ENCODE measurements around the gene PGM1. TPM values are rescaled to one million over a fixed set of nuclear protein-coding genes. Genes with fewer than 3 reads are reported as not detected.

PGM1 gene
- polyA plus RNA-seq, 3 donors, result 8.2 to 39.8 (median 28.7) TPM

- H3K36me3 ChIP-seq (replicated peaks in 1 of 2; ENCODE audit: control insufficient read depth in 1 of 2, insufficient read depth in 2 of 2, low read length in 2 of 2), result no peaks in the 10 kb centered on the region
- TF ChIP-seq, protein P1, sequence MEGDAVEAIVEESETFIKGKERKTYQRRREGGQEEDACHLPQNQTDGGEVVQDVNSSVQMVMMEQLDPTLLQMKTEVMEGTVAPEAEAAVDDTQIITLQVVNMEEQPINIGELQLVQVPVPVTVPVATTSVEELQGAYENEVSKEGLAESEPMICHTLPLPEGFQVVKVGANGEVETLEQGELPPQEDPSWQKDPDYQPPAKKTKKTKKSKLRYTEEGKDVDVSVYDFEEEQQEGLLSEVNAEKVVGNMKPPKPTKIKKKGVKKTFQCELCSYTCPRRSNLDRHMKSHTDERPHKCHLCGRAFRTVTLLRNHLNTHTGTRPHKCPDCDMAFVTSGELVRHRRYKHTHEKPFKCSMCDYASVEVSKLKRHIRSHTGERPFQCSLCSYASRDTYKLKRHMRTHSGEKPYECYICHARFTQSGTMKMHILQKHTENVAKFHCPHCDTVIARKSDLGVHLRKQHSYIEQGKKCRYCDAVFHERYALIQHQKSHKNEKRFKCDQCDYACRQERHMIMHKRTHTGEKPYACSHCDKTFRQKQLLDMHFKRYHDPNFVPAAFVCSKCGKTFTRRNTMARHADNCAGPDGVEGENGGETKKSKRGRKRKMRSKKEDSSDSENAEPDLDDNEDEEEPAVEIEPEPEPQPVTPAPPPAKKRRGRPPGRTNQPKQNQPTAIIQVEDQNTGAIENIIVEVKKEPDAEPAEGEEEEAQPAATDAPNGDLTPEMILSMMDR (IDR thresholded peaks at IDR 0.05), result no peak
- DNase-seq, result no peak
- intact Hi-C loops (cut with micrococcal nuclease), result no loop called here
- 100% methylated on average over 2 of the region's 6 CpGs for WGBS (ENCODE audit: insufficient coverage)
- no peak overlapping the region for H2AFZ ChIP-seq (ENCODE audit: insufficient read depth, low read depth, low read length, poor library complexity, severe bottlenecking)
- Mint-ChIP-seq H3K27me3 (ENCODE audit: low read depth in 3 of 3) (peaks cover 0 to 2% (median 0%) of the 10 kb centered on the region in 3 donors), H3K27ac (peak overlapping the region in 1 of 7 donors; percentile 16), H3K36me3 (no peaks in the 10 kb centered on the region), H3K9me3 (peaks cover 0 to 7% (median 2%) of the 10 kb centered on the region in 7 donors), H3K4me1 (no peaks in the 10 kb centered on the region), H3K4me3 (no peak overlapping the region)
- H3K4me2 ChIP-seq (replicated peaks; ENCODE audit: extremely low read depth, low read length, poor library complexity, severe bottlenecking), result no peak overlapping the region
- H3K79me2 ChIP-seq (ENCODE audit: insufficient read depth, low read length), result no peaks in the 10 kb centered on the region
- H3K4me3 ChIP-seq (replicated peaks in 1 of 3; ENCODE audit: low read depth in 2 of 3, low read length in 3 of 3), result no peak overlapping the region
- H4K20me1 ChIP-seq (ENCODE audit: insufficient read depth, low read length), result no peaks in the 10 kb centered on the region
- no peaks in the 10 kb centered on the region for H3K4me1 ChIP-seq (ENCODE audit: control insufficient read depth in 1 of 2, insufficient read depth in 2 of 2, low read length in 2 of 2)
- no peaks in the 10 kb centered on the region for H3K9me3 ChIP-seq (replicated peaks in 1 of 2; ENCODE audit: control insufficient read depth in 1 of 2, insufficient read depth in 1 of 2, low read length in 2 of 2)
- no peak overlapping the region for H3K27ac ChIP-seq (ENCODE audit: low read depth in 1 of 2, low read length in 2 of 2)
- no peak overlapping the region for H3K9ac ChIP-seq (ENCODE audit: insufficient read depth, low read length, poor library complexity, severe bottlenecking)
- no peaks in the 10 kb centered on the region for H3K27me3 ChIP-seq (ENCODE audit: control insufficient read depth in 2 of 2, insufficient read depth in 2 of 2, low read length in 2 of 2)
Observed at GRCh38 chr1:63674865-63675419, 81.7 kb downstream of the PGM1 start.

GRCh38 chr1:63675420-63675931, 82.3 kb downstream of the PGM1 start:
- Histone ChIP-seq H3K27ac (ENCODE audit: low read depth in 1 of 2, low read length in 2 of 2) (no peak overlapping the region), H3K9ac (ENCODE audit: insufficient read depth, low read length, poor library complexity, severe bottlenecking) (no peak overlapping the region), H3K4me2 (replicated peaks; ENCODE audit: extremely low read depth, low read length, poor library complexity, severe bottlenecking) (no peak overlapping the region), H3K27me3 (ENCODE audit: control insufficient read depth in 2 of 2, insufficient read depth in 2 of 2, low read length in 2 of 2) (no peaks in the 10 kb centered on the region), H3K4me3 (replicated peaks in 1 of 3; ENCODE audit: low read depth in 2 of 3, low read length in 3 of 3) (no peak overlapping the region), H3K36me3 (replicated peaks in 1 of 2; ENCODE audit: control insufficient read depth in 1 of 2, insufficient read depth in 2 of 2, low read length in 2 of 2) (no peaks in the 10 kb centered on the region), H3K4me1 (ENCODE audit: control insufficient read depth in 1 of 2, insufficient read depth in 2 of 2, low read length in 2 of 2) (no peaks in the 10 kb centered on the region), H3K79me2 (ENCODE audit: insufficient read depth, low read length) (no peaks in the 10 kb centered on the region), H3K9me3 (replicated peaks in 1 of 2; ENCODE audit: control insufficient read depth in 1 of 2, insufficient read depth in 1 of 2, low read length in 2 of 2) (no peaks in the 10 kb centered on the region), H2AFZ (ENCODE audit: insufficient read depth, low read depth, low read length, poor library complexity, severe bottlenecking) (no peak overlapping the region), H4K20me1 (ENCODE audit: insufficient read depth, low read length) (no peaks in the 10 kb centered on the region)
- intact Hi-C loops (cut with micrococcal nuclease), result no loop called here
- Mint-ChIP-seq H3K27me3 (ENCODE audit: low read depth in 3 of 3) (peaks cover 0 to 2% (median 0%) of the 10 kb centered on the region in 3 donors), H3K9me3 (peaks cover 0 to 7% (median 2%) of the 10 kb centered on the region in 7 donors), H3K27ac (no peak overlapping the region), H3K4me3 (no peak overlapping the region), H3K36me3 (no peaks in the 10 kb centered on the region), H3K4me1 (no peaks in the 10 kb centered on the region)
- TF ChIP-seq, protein P1 (IDR thresholded peaks at IDR 0.05), result no peak
- no peak for DNase-seq
- WGBS (ENCODE audit: insufficient coverage), result 97% methylated on average over 9 of the region's 9 CpGs

All from CD14-positive monocyte (primary cell).